Colonic mucosa (tissue), 4 donors: ENCODE measurements around the gene FOXK2. TPM values are rescaled to one million over a fixed set of nuclear protein-coding genes. Genes with fewer than 3 reads are reported as not detected.

Source experiments
- DNase-seq: peaks from one replicate; pipeline ENCODE4 v3.0.0-alpha.2; 2020
- H3K27ac ChIP-seq: fragments of 200-600 bp; one replicate; pipeline ENCODE4 v1.8.0; 2021
- H3K27me3 ChIP-seq: fragments of 200-600 bp; one replicate; pipeline ENCODE4 v1.8.0; 2021
- H3K36me3 ChIP-seq: fragments of 200-600 bp; one replicate; pipeline ENCODE4 v1.8.0; 2021
- H3K4me1 ChIP-seq: fragments of 200-600 bp; one replicate; pipeline ENCODE4 v1.8.0; 2021; ENCODE audit warnings: mild to moderate bottlenecking
- H3K4me3 ChIP-seq: fragments of 200-600 bp; one replicate; pipeline ENCODE4 v1.8.0; 2021
- H3K9ac ChIP-seq, 2 donors: one replicate each; pipeline ENCODE4 v1.7.0; 2013; ENCODE audit warnings: control low read depth in 2 of 2, low read depth in 2 of 2, low read length in 2 of 2
- H3K9me3 ChIP-seq: fragments of 200-600 bp; one replicate; pipeline ENCODE4 v1.8.0; 2021
- CTCF ChIP-seq: fragments of 200-600 bp; IDR thresholded peaks from one replicate; pipeline ENCODE4 v1.8.0; 2022; ENCODE audit warnings: antibody characterized with exemption, mild to moderate bottlenecking
- intact Hi-C: fragments of 100-400 bp; cut with DNase I; formaldehyde crosslinking; loops from one replicate; pipeline ENCODE4 v1.14.1; 2022
- total RNA-seq, 2 donors: library from RNA; stranded (reverse); fragmentation: NEBNext Ultra II Directional in 1 of 2; extraction: Animal tissue kit (Norgen Biotek cat#: 25700) in 1 of 2; gene quantifications; one replicate each; pipeline ENCODE4 v1.2.1, GENCODE V29; 2021
- donor health status: healthy.
- donor health status: DM: no; HTN: no; CAD: no.
- donor health status: DM: no; HTN: no; CAD: no.

FOXK2 gene
- total RNA-seq, 2 donors from 2014 or later: 34.8 to 44.5 TPM

- Histone ChIP-seq H3K9me3 (no peaks in the 10 kb centered on the region), H3K4me3 (no peak overlapping the region), H3K36me3 (peaks cover 14% of the 10 kb centered on the region), H3K9ac (no peak overlapping the region), H3K4me1 (no peaks in the 10 kb centered on the region), H3K27ac (no peak overlapping the region), H3K27me3 (no peaks in the 10 kb centered on the region)
- DNase-seq: no peak
- TF ChIP-seq CTCF: no peak
- intact Hi-C loops: no loop called here
These were observed 94.0 kb downstream of the FOXK2 start for GRCh38 chr17:82613283-82614094.

- intact Hi-C loops: no loop called here
- Histone ChIP-seq H3K9me3 (no peaks in the 10 kb centered on the region), H3K4me3 (no peak overlapping the region), H3K27me3 (no peaks in the 10 kb centered on the region), H3K36me3 (peaks cover 18% of the 10 kb centered on the region), H3K4me1 (no peaks in the 10 kb centered on the region), H3K9ac (no peak overlapping the region), H3K27ac (no peak overlapping the region)
- no peak for DNase-seq
- no peak for TF ChIP-seq CTCF
These were observed 94.6 kb downstream of the FOXK2 start for GRCh38 chr17:82614095-82614631.

DNA sequence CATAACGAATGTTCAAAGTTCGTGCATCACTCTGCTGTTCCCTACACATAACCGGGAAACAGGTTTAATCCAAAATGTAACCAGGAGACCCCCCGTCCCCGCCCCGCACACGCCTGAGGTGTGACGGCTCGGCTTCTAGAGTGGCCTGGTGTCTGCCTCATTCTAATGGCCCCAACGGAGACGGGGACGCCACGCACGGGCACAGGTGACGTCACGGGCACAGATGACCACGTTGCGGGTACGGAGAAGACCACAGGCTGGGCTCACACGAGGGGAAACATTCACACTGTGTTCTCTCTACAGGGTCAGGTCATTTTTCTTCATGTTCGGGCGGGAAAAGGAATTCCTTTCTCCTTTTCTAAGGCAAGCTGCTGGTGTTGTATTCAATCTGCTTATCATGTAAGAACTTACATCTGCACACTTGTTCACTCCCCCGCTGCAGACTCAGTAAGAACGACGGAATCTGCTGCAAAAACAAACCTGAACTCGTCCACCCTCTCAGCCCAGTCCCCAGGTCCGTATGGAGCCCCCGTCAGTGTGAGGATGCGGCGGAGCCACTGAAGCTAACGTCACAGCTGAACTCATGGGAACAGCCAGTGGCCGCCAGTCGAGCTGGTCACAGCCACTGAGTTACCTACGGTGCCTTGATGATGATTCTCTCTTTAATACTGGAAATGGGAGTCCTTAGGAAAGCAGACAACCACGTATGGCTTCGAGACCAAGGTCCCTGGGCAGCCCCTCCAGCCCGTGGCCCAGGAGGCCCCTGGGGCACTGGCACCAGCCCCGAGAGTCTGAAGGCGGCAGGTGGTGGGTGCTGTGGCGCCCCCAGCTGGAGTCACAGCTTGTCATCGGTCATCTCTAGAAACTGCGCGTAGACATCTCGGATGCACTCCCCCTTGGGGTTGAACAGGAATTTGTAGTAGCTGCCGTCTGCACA lies 95.8 kb downstream of the FOXK2 start:
- DNase-seq: no peak
- H3K9me3 ChIP-seq: no peaks in the 10 kb centered on the region
- no peaks in the 10 kb centered on the region for H3K4me1 ChIP-seq
- H3K36me3 ChIP-seq: peaks cover 18% of the 10 kb centered on the region
- no peak overlapping the region for H3K4me3 ChIP-seq
- TF ChIP-seq CTCF: no peak
- H3K27me3 ChIP-seq: no peaks in the 10 kb centered on the region
- no peak overlapping the region for H3K9ac ChIP-seq
- intact Hi-C loops: no loop called here
- no peak overlapping the region for H3K27ac ChIP-seq

DNA sequence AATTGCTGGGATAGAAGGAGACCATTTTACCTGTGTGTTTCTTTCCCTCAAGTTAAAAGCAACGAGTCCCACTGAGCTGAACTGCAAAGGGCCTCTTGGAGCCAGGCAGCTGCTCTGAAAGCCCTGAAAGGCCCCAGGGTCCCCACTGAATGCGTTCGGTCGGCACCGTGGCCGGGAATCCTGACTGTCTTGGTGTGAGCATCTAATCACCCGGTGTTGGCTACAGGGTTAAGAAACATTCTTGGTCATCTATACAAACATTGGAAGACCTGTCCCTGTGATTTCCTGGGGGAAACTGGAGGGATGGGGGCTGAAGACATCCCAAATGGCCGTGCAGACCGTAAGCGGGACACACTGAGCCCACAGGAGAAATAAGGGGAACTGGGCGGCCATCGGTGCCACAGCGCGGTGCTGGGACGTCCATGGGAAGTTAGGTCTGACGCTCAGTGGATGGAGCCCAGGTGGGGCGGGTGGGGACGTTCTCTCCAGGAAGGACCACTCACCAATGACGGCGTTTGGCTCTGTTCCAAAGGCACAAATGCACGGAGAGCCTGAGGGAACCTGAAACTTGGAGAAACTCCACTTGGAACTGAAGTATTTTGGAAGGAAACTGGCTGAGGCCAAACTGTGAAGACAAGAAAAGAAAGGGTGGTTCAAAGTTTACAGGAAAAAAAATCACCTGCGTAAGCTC lies 96.6 kb downstream of the FOXK2 start:
- no peak for DNase-seq
- no peaks in the 10 kb centered on the region for H3K4me1 ChIP-seq
- TF ChIP-seq CTCF: no peak
- peaks cover 18% of the 10 kb centered on the region for H3K36me3 ChIP-seq
- no peak overlapping the region for H3K4me3 ChIP-seq
- H3K27ac ChIP-seq: no peak overlapping the region
- H3K9me3 ChIP-seq: no peaks in the 10 kb centered on the region
- H3K9ac ChIP-seq: no peak overlapping the region
- intact Hi-C loops: no loop called here
- H3K27me3 ChIP-seq: no peaks in the 10 kb centered on the region

DNA sequence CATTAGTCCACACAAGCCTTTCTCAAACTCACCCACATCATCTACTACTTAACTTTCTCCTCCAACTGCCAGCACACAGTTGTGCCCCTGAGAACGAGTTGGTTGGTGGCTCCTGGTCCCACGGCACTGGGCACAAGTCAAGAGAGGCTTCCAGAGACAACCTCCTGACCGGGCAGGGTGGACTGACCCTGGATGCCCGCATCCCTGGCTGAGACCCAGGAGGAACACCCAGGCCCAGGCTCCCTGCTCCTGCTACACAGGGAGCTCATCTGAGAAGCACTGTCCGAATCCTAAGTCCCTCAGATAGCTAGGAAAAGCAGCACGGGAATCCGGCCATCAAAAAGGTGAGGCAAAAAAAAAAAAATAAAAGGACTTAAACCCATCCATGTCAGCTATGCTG lies 99.7 kb downstream of the FOXK2 start:
- H3K27me3 ChIP-seq: no peaks in the 10 kb centered on the region
- no peaks in the 10 kb centered on the region for H3K4me1 ChIP-seq
- no peak overlapping the region for H3K9ac ChIP-seq
- DNase-seq: no peak
- no peak overlapping the region for H3K4me3 ChIP-seq
- no peak overlapping the region for H3K27ac ChIP-seq
- H3K9me3 ChIP-seq: no peaks in the 10 kb centered on the region
- TF ChIP-seq CTCF: no peak
- intact Hi-C loops: no loop called here
- peaks cover 18% of the 10 kb centered on the region for H3K36me3 ChIP-seq
